CD4-positive, alpha-beta T cell (primary cell): ENCODE data around the gene MAP6D1. TPM values are rescaled to one million over a fixed set of nuclear protein-coding genes. Genes with fewer than 3 reads are reported as not detected.

ENCODE experiments used
- ATAC-seq: fragments of 200-7000 bp; cut with Tn5 transposase; one replicate; pipeline ENCODE4 v1.10.0; 2022; ENCODE audit warnings: mild to moderate bottlenecking; ENCODE audit not compliant: poor library complexity
- CTCF ChIA-PET: fragments of 350-600 bp; sonication (Branson Sonifier 250); formaldehyde crosslinking; loops from one replicate; lab custom pipeline; 2021; ENCODE audit warnings: antibody characterized with exemption, inconsistent platforms; lab: Charles Lee
- POLR2A ChIA-PET: fragments of 350-600 bp; sonication (Branson Sonifier 250); formaldehyde crosslinking; loops from one replicate; lab custom pipeline; 2021; ENCODE audit warnings: antibody characterized with exemption, inconsistent platforms; lab: Charles Lee
- DNase-seq, 14 experiments: peaks; one replicate each; pipeline ENCODE4 v3.0.0-alpha.2; 2013 to 2020; ENCODE audit warnings: mixed read lengths in 2 of 14
- H3K27ac ChIP-seq, 2 donors: one replicate each; pipeline versions ENCODE4 v1.5.1 to v1.7.0; 2013; ENCODE audit warnings: low read length in 2 of 2, low read depth in 1 of 2, mild to moderate bottlenecking in 1 of 2
- H3K27me3 ChIP-seq, 2 experiments: 1 replicate in 1 of 2; 2 replicates in 1 of 2; pipeline versions ENCODE4 v1.6.1 to v1.7.0; 2013; ENCODE audit warnings: low read length in 2 of 2, control low read depth in 1 of 2, mild to moderate bottlenecking in 1 of 2, moderate library complexity in 1 of 2; ENCODE audit not compliant: insufficient read depth in 2 of 2, control insufficient read depth in 1 of 2
- H3K36me3 ChIP-seq: one replicate; pipeline ENCODE4 v1.6.1; 2013; ENCODE audit warnings: low read length, control low read depth; ENCODE audit not compliant: insufficient read depth
- H3K4me1 ChIP-seq: one replicate; pipeline ENCODE4 v1.6.1; 2013; ENCODE audit warnings: low read length, control low read depth; ENCODE audit not compliant: insufficient read depth
- H3K4me3 ChIP-seq: one replicate; pipeline ENCODE4 v1.5.1; 2013; ENCODE audit warnings: mild to moderate bottlenecking, low read length, moderate library complexity
- H3K9me3 ChIP-seq, 2 experiments: 1 replicate in 1 of 2; 2 replicates in 1 of 2; pipeline versions ENCODE4 v1.6.1 to v1.7.0; 2013; ENCODE audit warnings: low read length in 2 of 2, mild to moderate bottlenecking in 2 of 2, control low read depth in 1 of 2, moderate library complexity in 1 of 2; ENCODE audit not compliant: control insufficient read depth in 1 of 2, insufficient read depth in 1 of 2
- H3K27ac Mint-ChIP-seq: one replicate; pipeline ENCODE4 v1.8.0; 2020; ENCODE audit warnings: mixed read lengths
- H3K27me3 Mint-ChIP-seq: one replicate; pipeline ENCODE4 v1.8.0; 2021; ENCODE audit warnings: mixed read lengths
- H3K36me3 Mint-ChIP-seq: one replicate; pipeline ENCODE4 v1.8.0; 2021; ENCODE audit warnings: low read depth, mixed read lengths
- H3K4me1 Mint-ChIP-seq: one replicate; pipeline ENCODE4 v1.8.0; 2021; ENCODE audit warnings: low read depth, mixed read lengths
- H3K4me3 Mint-ChIP-seq: one replicate; pipeline ENCODE4 v1.8.0; 2020; ENCODE audit warnings: mild to moderate bottlenecking, mixed read lengths
- H3K9me3 Mint-ChIP-seq: one replicate; pipeline ENCODE4 v1.8.0; 2020; ENCODE audit warnings: mixed read lengths
- CTCF ChIP-seq: fragments of 200-600 bp; IDR thresholded peaks from one replicate; pipeline ENCODE4 v1.8.0; 2022; ENCODE audit warnings: antibody characterized with exemption, mild to moderate bottlenecking
- intact Hi-C, 2 experiments: fragments of 100-400 bp; cut with DNase I in 1 of 2; cut with micrococcal nuclease in 1 of 2; formaldehyde crosslinking; loops; one replicate each; pipeline versions ENCODE4 v1.15.1 to v1.9.0; 2023 to 2025; cut with DNase I, micrococcal nuclease
- total RNA-seq, 174 experiments: library from RNA in 2 of 174; stranded (reverse) in 2 of 174; gene quantifications; one replicate each; pipeline ENCODE4 v1.2.3 and lab custom pipeline; 2021 to 2026

The MAP6D1 gene
- total RNA-seq, 2 experiments from 2014 or later, result 1.1 to 1.6 TPM

- Mint-ChIP-seq H3K4me3 (no peak overlapping the region), H3K4me1 (peaks cover 19% of the 10 kb centered on the region), H3K27ac (peak overlapping the region; percentile 90), H3K36me3 (peaks cover 22% of the 10 kb centered on the region), H3K27me3 (no peaks in the 10 kb centered on the region), H3K9me3 (no peaks in the 10 kb centered on the region)
- Histone ChIP-seq H3K4me1 (peaks cover 12% of the 10 kb centered on the region), H3K36me3 (peaks cover 4% of the 10 kb centered on the region), H3K27ac (no peak overlapping the region), H3K27me3 (no peaks in the 10 kb centered on the region), H3K9me3 (no peaks in the 10 kb centered on the region), H3K4me3 (no peak overlapping the region)
- no peak for TF ChIP-seq CTCF
- ATAC-seq (no peak), DNase-seq (no peak)
- ChIA-PET CTCF (no interaction called here), POLR2A (interaction anchor here (1.3 to 2.2 kb wide), 4 partner anchors 8 to 68 kb away, joined by 3 to 9 read pairs (median 4); partner anchors contain the start of genes MAP6D1 and PARL)
- intact Hi-C loops, result no loop called here
Measured at GRCh38 chr3:183816681-183817510, 8.5 kb downstream of the MAP6D1 start.

GRCh38 chr3:183815951-183816475 is 9.4 kb downstream of the MAP6D1 start:
- Histone ChIP-seq H3K9me3 (no peaks in the 10 kb centered on the region), H3K27ac (peak overlapping the region in 1 of 2 donors; percentile 72), H3K4me1 (peaks cover 12% of the 10 kb centered on the region), H3K27me3 (no peaks in the 10 kb centered on the region), H3K36me3 (peaks cover 8% of the 10 kb centered on the region), H3K4me3 (peak overlapping the region; percentile 17)
- ChIA-PET CTCF (interaction anchor here (1.4 kb wide), 1 partner anchor 69 kb away, joined by 3 read pairs; no protein-coding TSS in a partner anchor), POLR2A (interaction anchor here (0.8 to 2.3 kb wide), 7 partner anchors 9 to 385 kb away, joined by 3 to 12 read pairs (median 5); partner anchors contain the start of genes KLHL24 and PARL)
- ATAC-seq (peak; percentile 27), DNase-seq (peak in 1 of 14 experiments; percentile 1)
- Mint-ChIP-seq H3K27ac (peak overlapping the region; percentile 90), H3K9me3 (no peaks in the 10 kb centered on the region), H3K36me3 (peaks cover 29% of the 10 kb centered on the region), H3K27me3 (no peaks in the 10 kb centered on the region), H3K4me1 (peaks cover 19% of the 10 kb centered on the region), H3K4me3 (peak overlapping the region; percentile 75)
- intact Hi-C loops, result no loop called here
- TF ChIP-seq CTCF, result no peak

GRCh38 chr3:183815563-183815940 is 9.8 kb downstream of the MAP6D1 start:
- Histone ChIP-seq H3K27ac (peak overlapping the region in 1 of 2 donors; percentile 72), H3K4me3 (peak overlapping the region; percentile 17), H3K9me3 (no peaks in the 10 kb centered on the region), H3K36me3 (peaks cover 13% of the 10 kb centered on the region), H3K27me3 (no peaks in the 10 kb centered on the region), H3K4me1 (peaks cover 12% of the 10 kb centered on the region)
- ChIA-PET POLR2A (interaction anchor here (0.8 to 2.3 kb wide), 7 partner anchors 9 to 385 kb away, joined by 3 to 12 read pairs (median 5); partner anchors contain the start of genes KLHL24 and PARL), CTCF (interaction anchor here (1.4 kb wide), 1 partner anchor 69 kb away, joined by 3 read pairs; no protein-coding TSS in a partner anchor)
- Mint-ChIP-seq H3K27ac (peak overlapping the region; percentile 90), H3K4me3 (peak overlapping the region; percentile 75), H3K36me3 (peaks cover 34% of the 10 kb centered on the region), H3K27me3 (no peaks in the 10 kb centered on the region), H3K9me3 (no peaks in the 10 kb centered on the region), H3K4me1 (peaks cover 19% of the 10 kb centered on the region)
- no peak for TF ChIP-seq CTCF
- peak; percentile 77 for ATAC-seq
- intact Hi-C loops, result no loop called here
- peak in 2 of 14 experiments; percentile 25 to 67 for DNase-seq
